ENCODE measurements around the gene CENPL. TPM values are rescaled to one million over a fixed set of nuclear protein-coding genes. Genes with fewer than 3 reads are reported as not detected.
"Not testable (repeated sequence)": the region's sequence is repeated elsewhere in the genome, so short reads cannot be mapped to it uniquely, and the experiment has no call there.

CENPL gene
- total and polyA plus RNA-seq, 2 of the 8 experiments (the other 6 are each of a cell fraction or from before 2014, with no cell fraction given) = 6.6 to 16.0 TPM

- 97% methylated on average over 5 of the region's 5 CpGs; no CpG with 5 or more reads in 1 of the 2 experiments for WGBS, 2 experiments (ENCODE audit: extremely low coverage in 1 of 2, insufficient coverage in 1 of 2, insufficient read length in 1 of 2, insufficient replicate concordance in 2 of 2, low coverage in 1 of 2, low lambda C conversion rate in 2 of 2, missing lambda C conversion rate in 1 of 2)
- H3K9ac ChIP-seq (replicated peaks in 1 of 4; ENCODE audit: extremely low read depth in 1 of 4, low read depth in 3 of 4, low read length in 3 of 4); H2AFZ ChIP-seq (ENCODE audit: low read length); H4K91ac ChIP-seq (replicated peaks; ENCODE audit: insufficient read length, low read length); H3K27ac ChIP-seq (ENCODE audit: low read depth, low read length); H4K20me1 ChIP-seq (replicated peaks in 1 of 2; ENCODE audit: control insufficient read depth in 1 of 2, insufficient read depth in 2 of 2, low read length in 2 of 2); H3K27me3 ChIP-seq (replicated peaks in 1 of 4; ENCODE audit: control insufficient read depth in 3 of 4, extremely low read depth in 1 of 4, insufficient read depth in 3 of 4, low read length in 3 of 4); H3K79me1 ChIP-seq (ENCODE audit: low read depth, low read length); H2BK5ac ChIP-seq (ENCODE audit: low read depth, low read length); H2BK20ac ChIP-seq (ENCODE audit: low read length); H2BK120ac ChIP-seq (replicated peaks; ENCODE audit: low read depth, low read length); FAIRE-seq; H3K4me3 ChIP-seq (ENCODE audit: extremely low read depth in 1 of 4, insufficient read depth in 2 of 4, low read depth in 3 of 4, low read length in 4 of 4); DNase-seq (ENCODE audit: low read depth in 1 of 2, low spot score in 2 of 2); H2BK15ac ChIP-seq (ENCODE audit: low read length); H3K18ac ChIP-seq (ENCODE audit: extremely low read depth, low read length); H3K23ac ChIP-seq (ENCODE audit: insufficient read length); H3K14ac ChIP-seq (ENCODE audit: insufficient read length); H3K23me2 ChIP-seq (ENCODE audit: low read depth, low read length); H3K9me3 ChIP-seq (ENCODE audit: insufficient read depth in 2 of 2, low read depth in 1 of 2, low read length in 1 of 2); H3K4me1 ChIP-seq (replicated peaks in 1 of 4; ENCODE audit: control insufficient read depth in 3 of 4, insufficient read depth in 4 of 4, low read length in 3 of 4); H3K4ac ChIP-seq (replicated peaks; ENCODE audit: insufficient read length, low read depth, low read length); H3K56ac ChIP-seq (replicated peaks; ENCODE audit: insufficient read length, low read depth, low read length); H2BK12ac ChIP-seq (ENCODE audit: low read depth, low read length); H3K4me2 ChIP-seq (ENCODE audit: insufficient read depth in 1 of 2, low read depth in 2 of 2, low read length in 2 of 2); H4K8ac ChIP-seq (ENCODE audit: extremely low read depth, insufficient read depth, low read length); H4K5ac ChIP-seq (ENCODE audit: insufficient read length, low read depth, low read length); H2AK5ac ChIP-seq (ENCODE audit: low read depth, low read length); H3K36me3 ChIP-seq (ENCODE audit: control insufficient read depth in 2 of 4, insufficient read depth in 4 of 4, low read length in 3 of 4); POLR2A ChIA-PET (ENCODE audit: partially characterized antibody): not testable (repeated sequence)
- CTCF ChIA-PET (ENCODE audit: partially characterized antibody) = interaction anchor here (0.6 kb wide), 1 partner anchor 21 kb away, joined by 3 read pairs; no protein-coding TSS in a partner anchor
- H3K79me2 ChIP-seq (ENCODE audit: control insufficient read depth in 1 of 2, insufficient read depth in 2 of 2, low read length in 2 of 2) = peaks cover 0 to 36% of the 10 kb centered on the region in 2 experiments; a peak in 2 of 4 replicates
Observed at GRCh38 chr1:173813654-173814053, 11.0 kb downstream of the CENPL start.
